Upper lobe of left lung (tissue), 4 donors: ENCODE measurements around the gene IRF6.

ENCODE experiments used
- EP300 ChIP-seq, 4 donors: sonication (generic); formaldehyde crosslinking; IDR thresholded peaks; one replicate each; pipeline ENCODE4 v1.5.1; 2017; ENCODE audit warnings: antibody characterized with exemption in 4 of 4, control low read depth in 2 of 4
- POLR2A ChIP-seq, 4 donors: fragments of 450-650 bp; IDR thresholded peaks; one replicate each; pipeline ENCODE4 v1.5.1; 2016 to 2017; ENCODE audit warnings: antibody characterized with exemption in 4 of 4, mild to moderate bottlenecking in 2 of 4
- TF ChIP-seq, protein P1 (sequence below), 6 experiments: fragments of 450-650 bp in 4 of 6; fragments of 200-600 bp in 2 of 6; sonication (generic) in 2 of 6; IDR thresholded peaks; one replicate each; pipeline ENCODE4 v1.5.1; 2016 to 2019; ENCODE audit warnings: antibody characterized with exemption in 6 of 6

- TF ChIP-seq, protein P1, sequence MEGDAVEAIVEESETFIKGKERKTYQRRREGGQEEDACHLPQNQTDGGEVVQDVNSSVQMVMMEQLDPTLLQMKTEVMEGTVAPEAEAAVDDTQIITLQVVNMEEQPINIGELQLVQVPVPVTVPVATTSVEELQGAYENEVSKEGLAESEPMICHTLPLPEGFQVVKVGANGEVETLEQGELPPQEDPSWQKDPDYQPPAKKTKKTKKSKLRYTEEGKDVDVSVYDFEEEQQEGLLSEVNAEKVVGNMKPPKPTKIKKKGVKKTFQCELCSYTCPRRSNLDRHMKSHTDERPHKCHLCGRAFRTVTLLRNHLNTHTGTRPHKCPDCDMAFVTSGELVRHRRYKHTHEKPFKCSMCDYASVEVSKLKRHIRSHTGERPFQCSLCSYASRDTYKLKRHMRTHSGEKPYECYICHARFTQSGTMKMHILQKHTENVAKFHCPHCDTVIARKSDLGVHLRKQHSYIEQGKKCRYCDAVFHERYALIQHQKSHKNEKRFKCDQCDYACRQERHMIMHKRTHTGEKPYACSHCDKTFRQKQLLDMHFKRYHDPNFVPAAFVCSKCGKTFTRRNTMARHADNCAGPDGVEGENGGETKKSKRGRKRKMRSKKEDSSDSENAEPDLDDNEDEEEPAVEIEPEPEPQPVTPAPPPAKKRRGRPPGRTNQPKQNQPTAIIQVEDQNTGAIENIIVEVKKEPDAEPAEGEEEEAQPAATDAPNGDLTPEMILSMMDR (IDR thresholded peaks at IDR 0.05) = no peak
- TF ChIP-seq POLR2A (IDR thresholded peaks at IDR 0.05) = no peak
- no peak for TF ChIP-seq EP300 (IDR thresholded peaks at IDR 0.05)
These were observed 53.1 kb downstream of the IRF6 start for GRCh38 chr1:209752890-209753289.
